ENCODE data around the gene SLC4A1AP.
A peak's percentile ranks its signal among the peaks of the same experiment; 100 is the strongest.

The SLC4A1AP gene

DNA sequence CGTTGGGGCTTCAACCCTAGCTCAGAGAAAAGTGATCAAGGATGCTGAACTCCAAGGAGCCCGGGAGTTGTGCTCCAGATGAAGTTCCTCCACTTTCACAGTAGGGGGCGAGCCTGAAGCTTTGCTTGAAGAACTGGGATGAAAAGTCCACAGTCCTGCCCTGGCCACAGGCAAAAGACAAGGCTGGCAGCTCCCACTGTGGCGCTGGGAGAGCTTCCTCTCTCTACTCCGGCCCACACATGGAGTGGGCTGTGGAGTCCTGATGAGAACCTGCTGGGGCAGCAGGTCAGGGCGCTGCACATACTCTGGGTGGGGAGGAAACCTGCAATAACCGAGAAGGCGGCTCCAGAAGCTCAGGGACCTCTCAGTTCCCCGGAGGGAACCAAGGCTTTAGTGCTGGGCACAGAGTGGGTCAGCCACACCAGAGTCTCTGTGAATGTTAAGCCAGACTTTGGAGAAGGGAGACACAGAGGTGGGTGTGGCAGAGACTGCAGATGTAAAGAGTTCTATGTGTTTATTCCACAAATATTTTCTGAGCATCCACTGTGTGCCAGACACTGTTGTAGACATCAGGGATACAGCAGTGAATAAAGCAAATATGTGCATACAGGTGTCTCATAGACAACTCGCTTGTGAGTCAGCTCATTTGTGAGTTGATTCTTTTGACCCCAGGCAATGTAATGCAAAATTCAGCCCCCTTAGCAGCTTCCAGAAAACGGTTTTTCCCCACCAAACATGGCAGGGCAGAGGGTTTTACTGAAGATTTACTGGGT, 59.9 kb downstream of the SLC4A1AP start:
- DNase-seq (ENCODE audit: low read depth): no peak
- H3K4me3 ChIP-seq (ENCODE audit: low read length): no peak overlapping the region
- TF ChIP-seq, protein P1, sequence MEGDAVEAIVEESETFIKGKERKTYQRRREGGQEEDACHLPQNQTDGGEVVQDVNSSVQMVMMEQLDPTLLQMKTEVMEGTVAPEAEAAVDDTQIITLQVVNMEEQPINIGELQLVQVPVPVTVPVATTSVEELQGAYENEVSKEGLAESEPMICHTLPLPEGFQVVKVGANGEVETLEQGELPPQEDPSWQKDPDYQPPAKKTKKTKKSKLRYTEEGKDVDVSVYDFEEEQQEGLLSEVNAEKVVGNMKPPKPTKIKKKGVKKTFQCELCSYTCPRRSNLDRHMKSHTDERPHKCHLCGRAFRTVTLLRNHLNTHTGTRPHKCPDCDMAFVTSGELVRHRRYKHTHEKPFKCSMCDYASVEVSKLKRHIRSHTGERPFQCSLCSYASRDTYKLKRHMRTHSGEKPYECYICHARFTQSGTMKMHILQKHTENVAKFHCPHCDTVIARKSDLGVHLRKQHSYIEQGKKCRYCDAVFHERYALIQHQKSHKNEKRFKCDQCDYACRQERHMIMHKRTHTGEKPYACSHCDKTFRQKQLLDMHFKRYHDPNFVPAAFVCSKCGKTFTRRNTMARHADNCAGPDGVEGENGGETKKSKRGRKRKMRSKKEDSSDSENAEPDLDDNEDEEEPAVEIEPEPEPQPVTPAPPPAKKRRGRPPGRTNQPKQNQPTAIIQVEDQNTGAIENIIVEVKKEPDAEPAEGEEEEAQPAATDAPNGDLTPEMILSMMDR (conservative IDR thresholded peaks at IDR 0.05; ENCODE audit: low read depth, low read length): peak; percentile 90

DNA sequence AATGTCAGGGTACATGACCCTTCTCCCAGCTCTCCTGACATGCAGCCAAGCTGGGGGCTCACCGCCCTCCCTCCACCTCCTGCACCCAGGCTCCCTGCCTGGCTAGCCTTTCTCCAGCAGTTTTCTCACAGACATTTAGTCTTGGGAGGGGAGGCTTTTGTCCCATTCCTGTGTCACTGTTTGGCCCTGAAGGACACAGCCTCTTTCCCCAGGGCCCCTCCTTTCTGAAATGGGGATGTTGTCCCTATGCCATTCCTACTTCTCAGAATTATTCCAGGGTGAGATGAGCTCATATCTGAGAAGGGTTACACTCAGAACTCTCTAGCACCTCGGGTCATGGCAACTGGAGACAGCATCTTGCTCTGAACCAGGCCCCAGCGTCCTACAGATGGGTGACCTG, 60.5 kb downstream of the SLC4A1AP start:
- DNase-seq (ENCODE audit: low read depth): no peak
- no peak overlapping the region for H3K4me3 ChIP-seq (ENCODE audit: low read length)
- TF ChIP-seq, protein P1 (conservative IDR thresholded peaks at IDR 0.05; ENCODE audit: low read depth, low read length): no peak

DNA sequence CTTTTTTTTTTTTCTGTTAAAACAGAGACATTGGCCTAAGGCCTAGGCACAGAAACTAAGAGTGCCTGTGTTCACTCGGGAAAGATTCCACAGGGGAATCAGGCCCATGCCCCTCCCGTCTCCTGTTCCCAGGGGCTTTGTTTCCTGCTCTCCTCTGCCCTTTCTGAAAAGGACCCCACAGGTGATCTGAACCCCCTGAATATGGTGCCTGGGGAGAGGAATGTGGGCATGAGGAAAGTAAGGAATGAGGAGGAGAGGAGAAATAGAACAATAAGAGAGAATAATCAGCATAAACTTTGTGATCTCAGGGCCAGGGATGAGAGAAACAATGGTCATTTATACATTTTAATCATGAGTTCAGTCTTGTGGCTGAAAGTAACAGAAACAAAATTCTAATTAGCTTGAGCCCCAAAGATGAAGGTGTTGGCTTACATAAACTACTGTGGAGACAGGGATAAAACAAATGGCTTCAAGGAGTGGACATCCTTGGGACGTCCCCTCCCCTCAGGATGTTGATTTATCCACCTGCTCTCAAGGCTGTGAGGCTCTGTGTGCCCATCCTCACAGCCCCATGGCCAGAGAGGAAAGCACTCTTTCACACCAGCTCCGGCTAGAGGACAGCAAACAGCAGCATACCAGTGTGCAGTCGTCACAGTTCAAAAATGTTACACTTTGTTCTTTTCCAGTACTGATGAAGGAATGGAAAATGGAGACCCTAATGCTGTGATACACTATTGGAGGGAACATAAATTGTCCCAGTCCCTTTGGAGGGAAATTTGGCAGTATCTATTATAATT, 61.4 kb downstream of the SLC4A1AP start:
- H3K4me3 ChIP-seq (ENCODE audit: low read length): no peak overlapping the region
- DNase-seq (ENCODE audit: low read depth): no peak
- TF ChIP-seq, protein P1 (conservative IDR thresholded peaks at IDR 0.05; ENCODE audit: low read depth, low read length): no peak

GRCh38 chr2:27727257-27727656, 63.6 kb downstream of the SLC4A1AP start:
- TF ChIP-seq, protein P1 (conservative IDR thresholded peaks at IDR 0.05; ENCODE audit: low read depth, low read length): no peak
- no peak for DNase-seq (ENCODE audit: low read depth)
- H3K4me3 ChIP-seq (ENCODE audit: low read length): no peak overlapping the region

GRCh38 chr2:27728081-27728858, 64.6 kb downstream of the SLC4A1AP start:
- TF ChIP-seq, protein P1 (conservative IDR thresholded peaks at IDR 0.05; ENCODE audit: low read depth, low read length): no peak
- no peak for DNase-seq (ENCODE audit: low read depth)
- H3K4me3 ChIP-seq (ENCODE audit: low read length): no peak overlapping the region

DNA sequence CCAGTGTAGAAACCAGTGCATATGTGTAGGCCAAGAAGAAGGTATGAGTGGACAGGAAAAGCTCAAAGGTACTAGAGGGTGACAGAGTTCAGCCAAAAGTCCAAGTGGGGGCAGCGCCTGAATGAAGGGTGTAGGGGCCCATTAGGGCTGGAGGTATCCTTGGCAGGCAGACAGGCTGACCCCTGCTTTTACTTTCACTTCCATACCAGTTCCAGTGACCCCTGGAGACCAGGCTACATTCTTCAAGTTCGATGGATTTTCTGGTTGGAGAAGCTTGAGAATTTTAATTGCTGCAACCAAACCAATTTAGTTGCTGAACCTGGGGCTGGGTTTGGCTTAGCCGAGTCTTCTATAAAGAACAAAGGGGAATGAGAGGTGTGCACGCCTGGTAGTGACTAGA, 65.5 kb downstream of the SLC4A1AP start:
- TF ChIP-seq, protein P1 (conservative IDR thresholded peaks at IDR 0.05; ENCODE audit: low read depth, low read length): no peak
- no peak for DNase-seq (ENCODE audit: low read depth)

More for the DNA sequence above, 65.5 kb downstream of the SLC4A1AP start:
- H3K4me3 ChIP-seq (ENCODE audit: low read length): no peak overlapping the region

Data from retinal pigment epithelial cell (primary cell).